Testis (tissue), 2 donors: ENCODE measurements around the gene SETD1A.

Experiments
- POLR2A ChIP-seq: fragments of 450-650 bp; IDR thresholded peaks from one replicate; pipeline ENCODE4 v1.6.1; 2017; ENCODE audit warnings: antibody characterized with exemption, mild to moderate bottlenecking, moderate library complexity
- TF ChIP-seq, protein P1 (sequence below), 3 experiments: fragments of 450-650 bp in 2 of 3; fragments of 200-600 bp in 1 of 3; sonication (generic) in 1 of 3; IDR thresholded peaks; one replicate each; pipeline ENCODE4 v1.5.1; 2016 to 2019; ENCODE audit warnings: antibody characterized with exemption in 3 of 3, mild to moderate bottlenecking in 2 of 3, moderate library complexity in 1 of 3

- TF ChIP-seq, protein P1, sequence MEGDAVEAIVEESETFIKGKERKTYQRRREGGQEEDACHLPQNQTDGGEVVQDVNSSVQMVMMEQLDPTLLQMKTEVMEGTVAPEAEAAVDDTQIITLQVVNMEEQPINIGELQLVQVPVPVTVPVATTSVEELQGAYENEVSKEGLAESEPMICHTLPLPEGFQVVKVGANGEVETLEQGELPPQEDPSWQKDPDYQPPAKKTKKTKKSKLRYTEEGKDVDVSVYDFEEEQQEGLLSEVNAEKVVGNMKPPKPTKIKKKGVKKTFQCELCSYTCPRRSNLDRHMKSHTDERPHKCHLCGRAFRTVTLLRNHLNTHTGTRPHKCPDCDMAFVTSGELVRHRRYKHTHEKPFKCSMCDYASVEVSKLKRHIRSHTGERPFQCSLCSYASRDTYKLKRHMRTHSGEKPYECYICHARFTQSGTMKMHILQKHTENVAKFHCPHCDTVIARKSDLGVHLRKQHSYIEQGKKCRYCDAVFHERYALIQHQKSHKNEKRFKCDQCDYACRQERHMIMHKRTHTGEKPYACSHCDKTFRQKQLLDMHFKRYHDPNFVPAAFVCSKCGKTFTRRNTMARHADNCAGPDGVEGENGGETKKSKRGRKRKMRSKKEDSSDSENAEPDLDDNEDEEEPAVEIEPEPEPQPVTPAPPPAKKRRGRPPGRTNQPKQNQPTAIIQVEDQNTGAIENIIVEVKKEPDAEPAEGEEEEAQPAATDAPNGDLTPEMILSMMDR (IDR thresholded peaks at IDR 0.05), result no peak
- TF ChIP-seq POLR2A, result no peak
These were observed 4.4 kb upstream of the SETD1A start for GRCh38 chr16:30953111-30953510.
